ENCODE measurements around the gene NRM.
"Not testable (repeated sequence)": the region's sequence is repeated elsewhere in the genome, so short reads cannot be mapped to it uniquely, and the experiment has no call there.

NRM gene

GRCh38 chr6:30690403-30691207 is at the start of gene NRM:
NRM (minus strand) TSS chr6:30690984; CDS start chr6:30690974, 10 bp downstream.
- peak; percentile 80 for DNase-seq (ENCODE audit: low read depth)

- no peak for DNase-seq (ENCODE audit: low read depth)
These were observed 49.7 kb upstream of the NRM start for GRCh38 chr6:30740540-30740870.

- DNase-seq (ENCODE audit: low read depth): no peak
These were observed 47.7 kb upstream of the NRM start for GRCh38 chr6:30738532-30738931.

- no peak for DNase-seq (ENCODE audit: low read depth)
These were observed 45.0 kb upstream of the NRM start for GRCh38 chr6:30735668-30736314.

GRCh38 chr6:30732237-30732943 is 41.6 kb upstream of the NRM start:
- no peak for DNase-seq (ENCODE audit: low read depth)

- peak; percentile 85 for DNase-seq (ENCODE audit: low read depth)
These were observed 40.0 kb upstream of the NRM start for GRCh38 chr6:30730601-30731435.

- no peak for DNase-seq (ENCODE audit: low read depth)
These were observed 37.3 kb upstream of the NRM start for GRCh38 chr6:30727920-30728553.

- no peak for DNase-seq (ENCODE audit: low read depth)
These were observed 36.0 kb upstream of the NRM start for GRCh38 chr6:30726506-30727413.

GRCh38 chr6:30725713-30726505 is 35.1 kb upstream of the NRM start:
- no peak for DNase-seq (ENCODE audit: low read depth)

GRCh38 chr6:30724906-30725667 is 34.3 kb upstream of the NRM start:
- DNase-seq (ENCODE audit: low read depth): no peak

- DNase-seq (ENCODE audit: low read depth): not testable (repeated sequence)
These were observed 33.3 kb upstream of the NRM start for GRCh38 chr6:30723843-30724741.

- not testable (repeated sequence) for DNase-seq (ENCODE audit: low read depth)
These were observed 32.5 kb upstream of the NRM start for GRCh38 chr6:30723159-30723842.

GRCh38 chr6:30722280-30723112 is 31.7 kb upstream of the NRM start:
- DNase-seq (ENCODE audit: low read depth): peak; percentile 80

- not testable (repeated sequence) for DNase-seq (ENCODE audit: low read depth)
These were observed 31.2 kb upstream of the NRM start for GRCh38 chr6:30722025-30722279.

- peak; percentile 98 for DNase-seq (ENCODE audit: low read depth)
These were observed 30.6 kb upstream of the NRM start for GRCh38 chr6:30721198-30722024.

- no peak for DNase-seq (ENCODE audit: low read depth)
These were observed 30.0 kb upstream of the NRM start for GRCh38 chr6:30720738-30721197.

All from activated T-cell treated with anti-CD3 and anti-CD28 coated beads for 48 hours (primary cell).